HCT116 (cell line): ENCODE measurements around the gene RAD50. TPM values are rescaled to one million over a fixed set of nuclear protein-coding genes. Genes with fewer than 3 reads are reported as not detected.
A peak's percentile ranks its signal among the peaks of the same experiment; 100 is the strongest.

Experiments used
- ATAC-seq: fragments of 200-7000 bp; cut with Tn5 transposase; 2 replicates; pipeline ENCODE4 v1.9.1; 2020; ENCODE audit warnings: mild to moderate bottlenecking, moderate library complexity
- BruUV-seq: library from RNA; stranded (reverse); fragments of 400-500 nt; replicated peaks from 2 replicates; lab custom pipeline; 2021; lab: Mats Ljungman, UMichigan
- CTCF ChIA-PET: fragments of 300-600 bp; sonication (Branson Sonifier 250); formaldehyde crosslinking; loops from one replicate; lab custom pipeline; 2021; ENCODE audit warnings: antibody characterized with exemption; lab: Charles Lee
- POLR2A ChIA-PET: fragments of 300-600, 350-600 bp; sonication (Branson Sonifier 250); formaldehyde crosslinking; loops from one replicate; lab custom pipeline; 2021; ENCODE audit warnings: antibody characterized with exemption; lab: Charles Lee
- RAD21 ChIA-PET, 2 experiments: fragments of 300-600 bp; sonication (Branson Sonifier 250); formaldehyde crosslinking; loops; one replicate each; lab custom pipeline; 2023; ENCODE audit warnings: low total read pairs in 2 of 2; ENCODE audit not compliant: uncharacterized antibody in 2 of 2, unreplicated experiment in 2 of 2, low non-redundant PET in 1 of 2; lab: Charles Lee
- DNase-seq: peaks from one replicate; pipeline ENCODE4 v3.0.0-alpha.2; 2010; ENCODE audit warnings: low read depth, low spot score
- H2AFZ ChIP-seq: fragments of 200-600 bp; shearing (Covaris generic), sonication (generic); 2 replicates; pipeline ENCODE4 v1.6.1; 2017; ENCODE audit warnings: low read depth, mixed run types, mixed read lengths, antibody characterized with exemption, low read length; ENCODE audit not compliant: poor library complexity, severe bottlenecking
- H3K27ac ChIP-seq: 2 replicates; pipeline ENCODE4 v1.5.1; 2012; ENCODE audit warnings: low read depth, low read length
- H3K27me3 ChIP-seq: fragments of 200-600 bp; sonication (generic); 2 replicates; pipeline ENCODE4 v1.6.1; 2016; ENCODE audit warnings: mixed run types, low read length, mixed read lengths; ENCODE audit not compliant: insufficient read depth
- H3K36me3 ChIP-seq, 2 experiments: fragments of 200-500 bp in 1 of 2; fragments of 200-600 bp in 1 of 2; sonication (Bioruptor generic) in 1 of 2; sonication (generic) in 1 of 2; 2 replicates each; pipeline versions ENCODE4 v1.5.1 to v1.6.1; 2014 to 2016; ENCODE audit warnings: low read length in 2 of 2, inconsistent platforms in 1 of 2, mixed read lengths in 1 of 2, mixed run types in 1 of 2; ENCODE audit not compliant: insufficient read depth in 2 of 2, control insufficient read depth in 1 of 2
- H3K4me1 ChIP-seq, 2 experiments: fragments of 200-600 bp in 1 of 2; sonication (generic) in 1 of 2; 2 replicates each; pipeline versions ENCODE4 v1.5.1 to v1.6.1; 2012 to 2017; ENCODE audit warnings: low read length in 2 of 2, inconsistent platforms in 1 of 2, mild to moderate bottlenecking in 1 of 2, mixed read lengths in 1 of 2, mixed run types in 1 of 2, moderate library complexity in 1 of 2; ENCODE audit not compliant: insufficient read depth in 2 of 2, control insufficient read depth in 1 of 2
- H3K4me2 ChIP-seq: fragments of 200-600 bp; sonication (generic); 2 replicates; pipeline ENCODE4 v1.6.1; 2017; ENCODE audit warnings: mixed run types, low read length, mixed read lengths
- H3K4me3 ChIP-seq, 2 experiments: fragments of 200-600 bp in 1 of 2; sonication (generic) in 1 of 2; replicated peaks in 1 of 2; 2 replicates each; pipeline ENCODE4 v1.5.1; 2011 to 2016; ENCODE audit warnings: low read length in 2 of 2, control low read depth in 1 of 2, low read depth in 1 of 2, mild to moderate bottlenecking in 1 of 2, mixed read lengths in 1 of 2, mixed run types in 1 of 2
- H3K79me2 ChIP-seq: fragments of 200-600 bp; sonication (generic); 2 replicates; pipeline ENCODE4 v1.6.1; 2017; ENCODE audit warnings: mild to moderate bottlenecking, mixed run types, low read length, moderate library complexity, mixed read lengths; ENCODE audit not compliant: insufficient read depth
- H3K9ac ChIP-seq: fragments of 200-600 bp; sonication (generic); 2 replicates; pipeline ENCODE4 v1.6.1; 2016; ENCODE audit warnings: low read length, mixed read lengths
- H3K9me2 ChIP-seq: fragments of 200-600 bp; sonication (generic), shearing (Covaris generic); 2 replicates; pipeline ENCODE4 v1.6.1; 2017; ENCODE audit warnings: mixed run types, mild to moderate bottlenecking, moderate library complexity; ENCODE audit not compliant: insufficient read depth
- H3K9me3 ChIP-seq, 2 experiments: fragments of 200-500 bp in 1 of 2; fragments of 200-600 bp in 1 of 2; sonication (Bioruptor generic) in 1 of 2; sonication (generic) in 1 of 2; 2 replicates each; pipeline ENCODE4 v1.6.1; 2014 to 2017; ENCODE audit warnings: low read length in 2 of 2, mixed read lengths in 2 of 2, inconsistent platforms in 1 of 2, low read depth in 1 of 2, mild to moderate bottlenecking in 1 of 2, mixed run types in 1 of 2, moderate library complexity in 1 of 2; ENCODE audit not compliant: control insufficient read depth in 1 of 2, insufficient read depth in 1 of 2
- H4K20me1 ChIP-seq: fragments of 200-600 bp; sonication (generic), shearing (Covaris generic); 2 replicates; pipeline ENCODE4 v1.6.1; 2017; ENCODE audit warnings: mixed run types, mild to moderate bottlenecking, moderate library complexity; ENCODE audit not compliant: insufficient read depth
- EGR1 ChIP-seq: IDR thresholded peaks from 2 replicates; pipeline ENCODE4 v1.6.1; 2012; ENCODE audit warnings: low read depth
- FOSL1 ChIP-seq: IDR thresholded peaks from 2 replicates; pipeline ENCODE4 v1.6.1; 2012; ENCODE audit warnings: low read depth
- JUND ChIP-seq: IDR thresholded peaks from 2 replicates; pipeline ENCODE4 v1.6.1; 2012
- POLR2A ChIP-seq: IDR thresholded peaks from 2 replicates; pipeline ENCODE4 v1.7.0; 2011; ENCODE audit warnings: borderline replicate concordance; ENCODE audit not compliant: insufficient read depth, insufficient read length; ENCODE audit errors: extremely low read depth
- POLR2AphosphoS5 ChIP-seq: IDR thresholded peaks from 2 replicates; pipeline ENCODE4 v1.6.1; 2011; ENCODE audit warnings: mild to moderate bottlenecking, low read depth, low read length, moderate library complexity
- REST ChIP-seq: IDR thresholded peaks from 2 replicates; pipeline ENCODE4 v1.6.1; 2012; ENCODE audit warnings: low read depth
- SP1 ChIP-seq: IDR thresholded peaks from 2 replicates; pipeline ENCODE4 v1.6.1; 2012; ENCODE audit warnings: low read depth
- ZNF274 ChIP-seq: fragments of 200-500 bp; sonication (Bioruptor generic); IDR thresholded peaks from 2 replicates; pipeline ENCODE4 v1.6.1; 2014; ENCODE audit warnings: mild to moderate bottlenecking, low read depth, low read length, inconsistent platforms
- intact Hi-C: fragments of 100-400 bp; cut with micrococcal nuclease; formaldehyde crosslinking; loops from 2 replicates; pipeline ENCODE4 v1.10.0; 2022
- total RNA-seq: library from RNA; stranded (reverse); gene quantifications from one replicate; pipeline ENCODE4 v1.2.1, GENCODE V29; 2021; ENCODE audit not compliant: unreplicated experiment

RAD50 gene
- total RNA-seq, 1 experiment from 2014 or later, result 43.6 TPM

GRCh38 chr5:132673939-132674630 lies 117.3 kb downstream of the RAD50 start, which contains the start of gene IL4 (continued):
- TF ChIP-seq REST, result no peak
- no peak for TF ChIP-seq POLR2A
- no peak for TF ChIP-seq JUND

- Histone ChIP-seq H3K9me3 (no peaks in the 10 kb centered on the region), H3K9me2 (no peaks in the 10 kb centered on the region), H3K27me3 (no peaks in the 10 kb centered on the region), H3K27ac (no peak overlapping the region), H3K4me1 (peaks cover 24 to 34% of the 10 kb centered on the region in 2 experiments), H4K20me1 (no peaks in the 10 kb centered on the region), H3K4me2 (peak overlapping the region; percentile 40), H3K36me3 (no peaks in the 10 kb centered on the region), H3K9ac (no peak overlapping the region), H3K4me3 (0 out of 4 replicates have a peak overlapping the region, but pooled peaks of 1 of the 2 experiments have one; percentile 1), H3K79me2 (no peaks in the 10 kb centered on the region), H2AFZ (no peak overlapping the region)
- intact Hi-C loops, result loop anchor here (5.0 to 10.0 kb wide), 2 partner anchors 150 to 288 kb away; no protein-coding TSS in a partner anchor
- ChIA-PET CTCF (no interaction called here), POLR2A (no interaction called here), RAD21 (no interaction called here)
- TF ChIP-seq POLR2AphosphoS5 (no peak), FOSL1 (peak; percentile 42; the same call in 1 of the 2 replicates), EGR1 (peak; percentile 50; the same call in 1 of the 2 replicates), JUND (no peak), ZNF274 (no peak), SP1 (0 out of 2 replicates have a peak, but pooled peaks have one; percentile 13)
- ATAC-seq, result no peak
- BruUV-seq, result no TSS peak
- DNase-seq, result peak; percentile 26
Observed at GRCh38 chr5:132674671-132675506, 118.1 kb downstream of the RAD50 start.
